ENCODE results near the gene GJC1.

Gene GJC1

DNA sequence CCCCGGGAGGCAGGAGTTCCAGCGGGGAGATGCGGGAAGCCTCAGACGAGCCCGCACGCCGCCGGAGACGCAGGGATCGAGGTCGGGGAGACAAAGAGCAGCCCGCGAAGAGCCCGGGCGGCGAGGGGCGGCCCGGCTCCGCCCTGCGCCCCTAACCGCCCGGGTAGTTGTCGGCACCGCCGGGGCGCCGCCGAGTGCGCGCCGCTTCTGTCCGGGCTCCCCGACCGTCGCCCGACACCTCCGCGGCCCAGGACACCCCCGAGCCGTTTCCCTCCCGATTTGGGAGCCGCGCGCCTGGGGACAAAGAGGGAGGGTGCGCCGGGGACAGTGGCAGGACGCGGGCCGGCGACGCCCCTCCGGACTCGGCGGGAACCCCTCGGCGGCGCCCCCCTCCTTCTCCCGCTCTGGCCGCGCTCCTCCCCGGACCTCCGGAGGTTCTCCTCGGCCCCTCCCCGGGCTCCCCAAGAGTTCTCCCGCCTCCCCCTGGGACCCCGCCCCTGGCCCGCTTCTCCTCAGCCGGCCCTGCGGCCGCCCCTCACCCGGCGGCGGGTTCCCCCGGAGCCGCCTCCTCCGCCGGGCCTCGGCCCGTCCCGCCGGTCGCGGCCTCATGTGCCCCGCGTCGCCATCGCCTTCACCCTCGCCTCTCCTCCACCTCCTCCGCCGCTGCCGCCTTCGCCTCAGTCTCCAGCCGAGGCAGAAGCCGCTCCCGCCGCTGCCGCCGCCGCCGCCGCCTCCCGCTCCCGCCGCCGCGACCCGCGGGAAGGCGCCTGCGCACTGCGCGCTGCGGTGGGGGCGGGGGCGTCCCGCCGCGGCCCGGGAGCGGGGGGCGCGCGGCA lies at the start of gene GJC1:
GJC1 (minus strand) TSS at position 765 of the 836 bp plus-strand sequence. CDS start 24,470 bp downstream, outside the sequence.
- FAIRE-seq (no peak), DNase-seq (ENCODE audit: insufficient read length, low spot score) (peak; percentile 74)
- peak; percentile 84 for TF ChIP-seq POLR2A (IDR thresholded peaks at IDR 0.05; ENCODE audit: low read depth, low read length)

GRCh38 chr17:44879376-44879775 lies 49.3 kb upstream of the GJC1 start:
- DNase-seq (ENCODE audit: insufficient read length, low spot score) (no peak), FAIRE-seq (no peak)
- TF ChIP-seq POLR2A (IDR thresholded peaks at IDR 0.05; ENCODE audit: low read depth, low read length), result no peak

DNA sequence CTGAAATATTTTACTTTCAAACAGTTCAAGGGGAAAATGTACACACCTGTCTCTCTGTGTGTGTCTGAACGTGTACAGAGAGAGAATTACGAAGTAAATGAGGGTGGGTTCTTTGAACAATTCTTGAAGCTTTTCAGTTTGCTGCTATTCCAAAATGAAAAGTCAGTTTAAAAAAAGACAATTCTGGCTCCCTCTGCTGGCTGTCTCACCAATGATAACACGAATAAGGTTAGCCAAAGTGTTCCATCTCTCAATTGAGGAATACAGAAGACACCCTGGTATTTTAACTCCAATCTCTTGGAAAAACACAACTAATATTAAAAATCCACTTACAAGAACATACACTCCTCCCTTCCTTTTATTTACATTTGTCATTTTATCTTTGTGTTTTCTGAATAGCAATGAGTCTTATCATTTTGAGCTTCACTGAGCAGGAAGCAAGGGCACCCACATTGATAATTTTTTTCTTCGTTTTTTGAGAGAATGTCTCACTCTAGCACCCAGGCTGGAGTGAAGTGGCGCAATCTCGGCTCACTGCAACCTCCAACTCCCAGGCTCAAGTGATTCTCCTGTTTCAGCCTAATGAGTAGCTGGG lies 48.6 kb upstream of the GJC1 start:
- peak; percentile 58 for DNase-seq (ENCODE audit: insufficient read length, low spot score)

DNA sequence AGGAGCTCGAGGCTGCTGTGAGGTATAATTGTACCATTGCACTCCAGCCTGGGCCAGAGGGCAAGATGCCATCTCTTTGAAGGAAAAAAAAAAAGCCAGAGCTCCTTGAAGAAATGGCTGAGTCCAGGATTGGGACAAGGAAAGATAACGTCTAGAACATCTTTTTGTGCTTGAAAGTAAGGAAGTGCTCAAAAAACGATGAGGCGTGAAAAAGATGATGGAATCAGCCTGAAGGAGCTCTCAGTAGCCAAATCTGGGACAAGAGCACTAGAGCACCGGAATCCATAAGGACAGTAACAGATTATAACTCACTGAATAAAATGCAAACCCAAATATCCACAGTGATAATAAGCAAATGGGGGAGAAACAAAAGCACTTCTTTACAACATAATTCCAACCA lies 47.0 kb upstream of the GJC1 start:
- no peak for DNase-seq (ENCODE audit: insufficient read length, low spot score)

More for the DNA sequence above, 48.6 kb upstream of the GJC1 start:
- FAIRE-seq, result peak; percentile 38
- TF ChIP-seq POLR2A (IDR thresholded peaks at IDR 0.05; ENCODE audit: low read depth, low read length), result no peak

GRCh38 chr17:44875761-44876160 lies 45.7 kb upstream of the GJC1 start:
- no peak for TF ChIP-seq POLR2A (IDR thresholded peaks at IDR 0.05; ENCODE audit: low read depth, low read length)
- FAIRE-seq (no peak), DNase-seq (ENCODE audit: insufficient read length, low spot score) (no peak)

More for the DNA sequence above, 47.0 kb upstream of the GJC1 start:
- TF ChIP-seq POLR2A (IDR thresholded peaks at IDR 0.05; ENCODE audit: low read depth, low read length), result no peak
- no peak for FAIRE-seq

DNA sequence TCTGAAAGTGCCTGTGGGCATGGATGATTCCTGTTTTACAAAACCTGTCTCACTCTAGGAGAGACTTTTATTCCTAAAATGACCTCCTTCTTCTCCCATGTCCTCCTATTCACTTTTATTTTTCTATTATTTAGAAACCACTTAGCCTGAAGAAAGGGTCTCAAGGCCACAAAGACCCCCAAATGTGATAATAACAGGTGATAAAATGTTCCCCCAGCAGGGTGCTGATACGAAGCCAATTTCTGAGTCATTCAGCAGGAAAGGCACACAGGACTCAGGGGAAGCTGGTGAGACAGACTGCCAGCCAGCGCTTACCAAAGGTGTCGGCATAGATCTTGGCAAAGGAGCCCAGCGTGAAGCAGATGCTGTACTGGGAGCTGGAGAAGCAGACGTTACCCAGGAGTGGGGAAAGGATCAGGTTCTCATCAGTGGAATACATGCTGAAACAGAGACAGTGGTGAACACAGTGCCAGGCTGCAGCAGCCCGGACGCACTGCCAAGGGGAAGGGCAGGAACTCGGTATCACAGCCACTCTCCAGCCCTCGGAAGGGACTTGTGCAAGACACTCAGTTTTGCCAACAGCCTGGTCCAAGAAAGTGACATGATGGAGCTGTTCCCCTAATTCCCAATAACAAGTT lies 42.2 kb upstream of the GJC1 start:
- no peak for TF ChIP-seq POLR2A (IDR thresholded peaks at IDR 0.05; ENCODE audit: low read depth, low read length)
- no peak for FAIRE-seq
- no peak for DNase-seq (ENCODE audit: insufficient read length, low spot score)

- TF ChIP-seq POLR2A (IDR thresholded peaks at IDR 0.05; ENCODE audit: low read depth, low read length), result no peak
- FAIRE-seq, result no peak
- no peak for DNase-seq (ENCODE audit: insufficient read length, low spot score)
Measured at GRCh38 chr17:44871556-44871955, 41.5 kb upstream of the GJC1 start.

- DNase-seq (ENCODE audit: insufficient read length, low spot score) (no peak), FAIRE-seq (no peak)
- no peak for TF ChIP-seq POLR2A (IDR thresholded peaks at IDR 0.05; ENCODE audit: low read depth, low read length)
Measured at GRCh38 chr17:44867841-44868240, 37.8 kb upstream of the GJC1 start.

- FAIRE-seq (no peak), DNase-seq (ENCODE audit: insufficient read length, low spot score) (no peak)
- no peak for TF ChIP-seq POLR2A (IDR thresholded peaks at IDR 0.05; ENCODE audit: low read depth, low read length)
Measured at GRCh38 chr17:44865931-44866330, 35.8 kb upstream of the GJC1 start.

GRCh38 chr17:44865231-44865660 lies 35.2 kb upstream of the GJC1 start:
- TF ChIP-seq POLR2A (IDR thresholded peaks at IDR 0.05; ENCODE audit: low read depth, low read length), result no peak
- DNase-seq (ENCODE audit: insufficient read length, low spot score), result peak; percentile 88
- no peak for FAIRE-seq

- TF ChIP-seq POLR2A (IDR thresholded peaks at IDR 0.05; ENCODE audit: low read depth, low read length), result no peak
- DNase-seq (ENCODE audit: insufficient read length, low spot score) (no peak), FAIRE-seq (no peak)
Measured at GRCh38 chr17:44864831-44865230, 34.7 kb upstream of the GJC1 start.

DNA sequence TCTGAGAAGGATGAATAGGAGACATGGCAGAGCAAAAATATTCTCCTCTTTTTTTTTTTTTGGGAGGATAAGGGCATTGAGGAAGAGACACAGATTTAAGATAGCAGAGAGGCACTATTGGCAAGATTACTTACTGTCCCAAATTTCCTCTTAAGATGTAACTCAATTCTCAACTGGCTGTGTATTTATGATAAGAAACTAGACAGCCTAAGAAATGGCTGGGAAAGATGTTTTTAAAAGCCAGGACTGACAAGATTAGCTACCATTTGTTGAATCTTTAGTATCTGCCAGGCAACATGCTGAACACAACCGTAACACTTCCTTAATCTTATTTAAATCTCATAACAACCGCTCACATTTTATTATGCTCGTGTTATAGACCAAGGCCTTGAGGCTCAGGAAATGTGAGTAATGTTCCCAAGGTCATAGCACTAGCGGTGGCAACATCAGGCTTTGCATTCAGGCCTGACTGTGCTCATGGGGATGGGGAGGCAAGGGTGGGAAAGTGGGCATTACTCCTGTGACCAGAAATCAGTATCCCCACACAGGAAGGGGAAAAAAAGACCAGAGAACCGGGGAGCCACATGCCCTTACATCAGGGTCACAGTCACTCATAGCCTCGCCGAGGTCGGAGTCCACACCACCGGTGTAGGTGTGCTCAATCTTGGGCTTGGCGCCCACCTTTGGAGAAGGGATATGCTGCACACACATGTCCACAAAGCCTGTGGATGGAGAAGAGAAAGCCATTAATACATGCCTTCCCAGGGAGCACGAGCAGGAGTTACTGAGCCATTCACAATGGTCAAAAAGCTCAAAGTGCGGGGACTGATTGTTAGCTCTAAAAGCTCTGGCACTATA lies 33.2 kb upstream of the GJC1 start:
- DNase-seq (ENCODE audit: insufficient read length, low spot score) (no peak), FAIRE-seq (no peak)
- TF ChIP-seq POLR2A (IDR thresholded peaks at IDR 0.05; ENCODE audit: low read depth, low read length), result no peak

DNA sequence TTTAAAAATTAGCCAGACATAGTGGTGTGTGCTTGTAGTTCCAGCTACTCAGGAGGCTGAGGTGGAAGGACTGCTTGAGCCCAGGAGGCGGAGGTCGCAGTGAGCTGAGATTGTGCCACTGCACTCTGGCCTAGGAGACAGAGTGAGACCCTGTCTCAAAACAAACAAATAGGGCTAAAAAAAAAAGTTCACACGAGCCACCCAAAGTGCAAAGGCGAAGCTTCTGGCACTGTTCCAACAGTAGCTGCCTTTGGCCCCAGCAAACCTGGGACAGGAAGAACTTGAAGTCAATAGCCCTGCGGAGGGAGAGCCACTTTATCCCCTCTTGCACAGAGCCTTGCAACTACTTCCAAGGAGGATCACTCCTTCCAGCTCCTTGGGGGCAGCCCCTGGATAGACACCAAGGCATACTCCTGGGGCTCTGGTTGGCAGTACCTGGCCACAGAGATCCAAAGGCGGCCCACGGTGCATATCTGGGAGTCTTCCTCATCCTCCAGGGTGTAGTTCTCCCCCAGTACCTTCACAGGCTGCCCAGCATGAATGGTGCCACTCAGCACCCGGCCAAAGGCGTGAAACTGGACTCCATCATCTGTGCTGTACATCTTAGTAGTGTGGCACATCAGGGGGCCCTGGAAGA lies 32.3 kb upstream of the GJC1 start:
- FAIRE-seq (no peak), DNase-seq (ENCODE audit: insufficient read length, low spot score) (no peak)
- peak; percentile 12; the same call in 1 of the 2 replicates for TF ChIP-seq POLR2A (IDR thresholded peaks at IDR 0.05; ENCODE audit: low read depth, low read length)

Measured in H54 (cell line).